ENCODE results near the gene COX6B1.
A peak's percentile ranks its signal among the peaks of the same experiment; 100 is the strongest.

Gene COX6B1

DNA sequence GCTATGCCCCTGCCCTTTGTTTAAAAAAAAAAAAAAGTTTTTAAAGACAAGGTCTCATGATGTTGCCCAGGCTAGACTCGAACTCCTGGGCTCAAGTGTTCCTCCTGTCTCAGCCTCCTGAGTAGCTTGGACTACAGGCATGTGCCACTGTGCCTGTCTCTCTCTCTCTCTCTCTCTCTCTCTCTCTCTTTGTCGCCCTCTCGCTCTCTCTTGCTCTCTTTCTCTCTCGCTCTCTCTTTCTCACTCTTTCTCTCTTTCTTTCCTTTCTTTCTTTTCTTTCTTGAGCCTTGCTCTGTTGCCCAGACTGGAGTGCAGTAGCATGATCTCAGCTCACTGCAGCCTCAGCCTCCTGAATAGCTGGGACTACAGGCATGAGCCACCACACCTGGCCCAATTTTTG is 7.5 kb downstream of the COX6B1 start:
- H3K4me3 ChIP-seq (ENCODE audit: severe bottlenecking) = no peak overlapping the region
- peaks cover 83% of the 10 kb centered on the region for H3K36me3 ChIP-seq (ENCODE audit: low read depth)
- no peaks in the 10 kb centered on the region for H3K27me3 ChIP-seq (ENCODE audit: insufficient read depth, poor library complexity, severe bottlenecking)
- no peaks in the 10 kb centered on the region for H3K9me3 ChIP-seq (ENCODE audit: severe bottlenecking)
- no peak overlapping the region for H3K27ac ChIP-seq (ENCODE audit: poor library complexity, severe bottlenecking)
- ATAC-seq (ENCODE audit: low read depth) (no peak), DNase-seq (ENCODE audit: low spot score) (no peak)
- H3K4me1 ChIP-seq (ENCODE audit: insufficient read depth, poor library complexity, severe bottlenecking) = no peaks in the 10 kb centered on the region
- TF ChIP-seq, protein P1, sequence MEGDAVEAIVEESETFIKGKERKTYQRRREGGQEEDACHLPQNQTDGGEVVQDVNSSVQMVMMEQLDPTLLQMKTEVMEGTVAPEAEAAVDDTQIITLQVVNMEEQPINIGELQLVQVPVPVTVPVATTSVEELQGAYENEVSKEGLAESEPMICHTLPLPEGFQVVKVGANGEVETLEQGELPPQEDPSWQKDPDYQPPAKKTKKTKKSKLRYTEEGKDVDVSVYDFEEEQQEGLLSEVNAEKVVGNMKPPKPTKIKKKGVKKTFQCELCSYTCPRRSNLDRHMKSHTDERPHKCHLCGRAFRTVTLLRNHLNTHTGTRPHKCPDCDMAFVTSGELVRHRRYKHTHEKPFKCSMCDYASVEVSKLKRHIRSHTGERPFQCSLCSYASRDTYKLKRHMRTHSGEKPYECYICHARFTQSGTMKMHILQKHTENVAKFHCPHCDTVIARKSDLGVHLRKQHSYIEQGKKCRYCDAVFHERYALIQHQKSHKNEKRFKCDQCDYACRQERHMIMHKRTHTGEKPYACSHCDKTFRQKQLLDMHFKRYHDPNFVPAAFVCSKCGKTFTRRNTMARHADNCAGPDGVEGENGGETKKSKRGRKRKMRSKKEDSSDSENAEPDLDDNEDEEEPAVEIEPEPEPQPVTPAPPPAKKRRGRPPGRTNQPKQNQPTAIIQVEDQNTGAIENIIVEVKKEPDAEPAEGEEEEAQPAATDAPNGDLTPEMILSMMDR (IDR thresholded peaks at IDR 0.05; ENCODE audit: poor library complexity, severe bottlenecking) = no peak

DNA sequence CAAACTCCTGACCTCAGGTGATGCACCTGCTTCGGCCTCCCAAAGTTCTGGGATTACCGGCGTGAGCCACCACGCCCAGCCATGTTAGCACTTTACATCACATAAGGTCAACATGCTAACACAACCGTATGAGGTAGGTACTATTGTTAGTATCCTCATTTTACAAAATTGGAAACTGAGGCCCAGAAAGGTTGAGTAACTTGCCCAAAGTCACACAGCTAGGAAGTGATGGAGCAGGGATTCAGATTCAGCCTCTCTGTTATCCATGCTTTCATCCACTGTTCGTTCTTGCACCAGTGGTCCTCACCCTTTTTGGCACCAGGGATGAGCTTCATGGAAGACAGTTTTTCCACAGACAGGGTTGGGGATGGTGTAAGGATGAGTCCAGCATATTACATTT is 8.6 kb downstream of the COX6B1 start:
- ATAC-seq (ENCODE audit: low read depth) (no peak), DNase-seq (ENCODE audit: low spot score) (no peak)
- H3K36me3 ChIP-seq (ENCODE audit: low read depth) = peaks cover 77% of the 10 kb centered on the region
- H3K4me1 ChIP-seq (ENCODE audit: insufficient read depth, poor library complexity, severe bottlenecking) = no peaks in the 10 kb centered on the region
- no peaks in the 10 kb centered on the region for H3K9me3 ChIP-seq (ENCODE audit: severe bottlenecking)
- TF ChIP-seq, protein P1 (IDR thresholded peaks at IDR 0.05; ENCODE audit: poor library complexity, severe bottlenecking) = no peak
- no peak overlapping the region for H3K27ac ChIP-seq (ENCODE audit: poor library complexity, severe bottlenecking)
- no peak overlapping the region for H3K4me3 ChIP-seq (ENCODE audit: severe bottlenecking)
- no peaks in the 10 kb centered on the region for H3K27me3 ChIP-seq (ENCODE audit: insufficient read depth, poor library complexity, severe bottlenecking)

DNA sequence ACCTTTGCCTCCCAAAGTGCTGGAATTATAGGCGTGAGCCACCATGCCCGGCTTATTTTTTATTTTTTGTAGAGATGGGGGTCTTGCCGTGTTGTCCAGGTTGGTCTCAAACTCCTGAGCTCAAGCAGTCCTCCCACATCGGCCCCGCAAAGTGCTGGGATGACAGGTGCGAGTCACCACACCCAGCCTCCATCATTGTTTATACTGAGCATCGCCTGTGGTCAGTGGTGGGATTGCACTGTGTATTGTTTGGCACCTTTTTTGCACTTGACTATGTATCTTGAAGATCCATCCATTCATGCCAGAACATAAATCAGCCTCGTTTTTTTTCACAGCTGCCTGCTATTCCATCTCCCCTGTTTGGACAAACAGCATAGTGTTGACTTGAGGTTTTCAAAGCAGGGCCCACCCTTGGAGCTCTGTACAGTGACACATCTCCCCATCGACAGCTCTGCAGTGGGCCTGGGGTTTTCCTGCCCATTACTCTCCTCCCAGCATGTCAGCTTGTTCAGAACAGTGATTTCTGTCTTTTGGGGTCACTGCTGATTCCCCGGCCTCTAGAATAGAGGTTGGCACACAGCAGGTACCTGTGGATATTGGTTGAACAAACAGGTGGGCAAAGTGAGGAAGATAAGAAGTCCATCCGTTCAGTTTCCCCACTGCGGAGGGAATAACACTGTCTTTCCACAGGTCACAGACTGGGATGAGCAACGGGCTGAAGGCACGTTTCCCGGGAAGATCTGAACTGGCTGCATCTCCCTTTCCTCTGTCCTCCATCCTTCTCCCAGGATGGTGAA is 10.0 kb downstream of the COX6B1 start:
- ATAC-seq (ENCODE audit: low read depth) = peak; percentile 51; the same call in 1 of the 3 replicates
- H3K4me1 ChIP-seq (ENCODE audit: insufficient read depth, poor library complexity, severe bottlenecking) = no peaks in the 10 kb centered on the region
- H3K27ac ChIP-seq (ENCODE audit: poor library complexity, severe bottlenecking) = no peak overlapping the region
- DNase-seq (ENCODE audit: low spot score) = no peak
- no peak overlapping the region for H3K4me3 ChIP-seq (ENCODE audit: severe bottlenecking)
- no peaks in the 10 kb centered on the region for H3K9me3 ChIP-seq (ENCODE audit: severe bottlenecking)
- no peaks in the 10 kb centered on the region for H3K27me3 ChIP-seq (ENCODE audit: insufficient read depth, poor library complexity, severe bottlenecking)
- TF ChIP-seq, protein P1 (IDR thresholded peaks at IDR 0.05; ENCODE audit: poor library complexity, severe bottlenecking) = no peak
- peaks cover 70% of the 10 kb centered on the region for H3K36me3 ChIP-seq (ENCODE audit: low read depth)

DNA sequence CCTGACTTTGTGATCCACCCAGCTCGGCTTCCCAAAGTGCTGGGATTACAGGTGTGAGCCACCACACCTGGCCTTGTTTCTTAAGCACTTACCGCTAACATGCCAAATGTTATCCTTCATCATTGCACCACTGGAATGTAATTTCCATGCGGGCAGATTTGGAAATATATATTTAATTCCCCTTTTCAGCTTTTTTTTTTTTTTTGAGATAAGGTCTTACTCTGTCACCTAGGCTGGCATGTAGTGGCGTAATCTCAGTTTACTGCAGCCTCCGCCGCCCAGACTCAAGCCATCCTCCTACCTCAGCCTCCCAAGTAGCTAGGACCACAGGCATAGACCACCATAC is 13.8 kb downstream of the COX6B1 start:
- no peak for DNase-seq (ENCODE audit: low spot score)
- Histone ChIP-seq H3K27me3 (ENCODE audit: insufficient read depth, poor library complexity, severe bottlenecking) (no peaks in the 10 kb centered on the region), H3K4me3 (ENCODE audit: severe bottlenecking) (no peak overlapping the region), H3K9me3 (ENCODE audit: severe bottlenecking) (no peaks in the 10 kb centered on the region), H3K27ac (ENCODE audit: poor library complexity, severe bottlenecking) (no peak overlapping the region), H3K4me1 (ENCODE audit: insufficient read depth, poor library complexity, severe bottlenecking) (no peaks in the 10 kb centered on the region), H3K36me3 (ENCODE audit: low read depth) (peaks cover 41% of the 10 kb centered on the region)
- TF ChIP-seq, protein P1 (IDR thresholded peaks at IDR 0.05; ENCODE audit: poor library complexity, severe bottlenecking) = no peak
- ATAC-seq (ENCODE audit: low read depth) = no peak

DNA sequence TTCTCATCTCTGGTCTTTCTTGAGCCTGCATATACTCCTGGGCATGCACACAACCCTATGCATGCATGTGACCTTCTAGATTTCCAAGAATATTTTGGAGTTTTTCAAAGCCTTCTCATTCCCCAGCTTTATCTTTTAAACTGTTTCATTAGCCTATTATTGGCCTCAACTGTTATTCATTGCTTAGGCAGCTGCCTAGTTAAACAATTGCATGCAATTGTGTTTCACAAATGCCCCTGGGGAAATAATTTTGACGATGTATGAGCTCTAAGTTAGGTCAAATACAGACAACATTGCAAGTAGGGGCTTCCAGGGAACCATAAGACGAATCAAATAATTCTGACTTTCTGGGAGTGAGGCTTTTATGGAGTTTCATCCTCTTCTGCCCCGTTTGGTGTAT is 15.9 kb downstream of the COX6B1 start:
- Histone ChIP-seq H3K4me3 (ENCODE audit: severe bottlenecking) (no peak overlapping the region), H3K36me3 (ENCODE audit: low read depth) (peaks cover 24% of the 10 kb centered on the region), H3K27me3 (ENCODE audit: insufficient read depth, poor library complexity, severe bottlenecking) (no peaks in the 10 kb centered on the region), H3K27ac (ENCODE audit: poor library complexity, severe bottlenecking) (no peak overlapping the region), H3K4me1 (ENCODE audit: insufficient read depth, poor library complexity, severe bottlenecking) (no peaks in the 10 kb centered on the region), H3K9me3 (ENCODE audit: severe bottlenecking) (no peaks in the 10 kb centered on the region)
- ATAC-seq (ENCODE audit: low read depth) (no peak), DNase-seq (ENCODE audit: low spot score) (no peak)
- TF ChIP-seq, protein P1 (IDR thresholded peaks at IDR 0.05; ENCODE audit: poor library complexity, severe bottlenecking) = no peak

All from RWPE2 (cell line).